Activated CD4-positive, alpha-beta T cell treated with anti-CD3 and anti-CD28 coated beads for 1 hour (primary cell): ENCODE results near the gene RLBP1.
"Not testable (repeated sequence)": the region's sequence is repeated elsewhere in the genome, so short reads cannot be mapped to it uniquely, and the experiment has no call there.

Experiments
- DNase-seq: peaks from one replicate; pipeline ENCODE4 v3.0.0-alpha.2; 2020

Gene RLBP1

DNA sequence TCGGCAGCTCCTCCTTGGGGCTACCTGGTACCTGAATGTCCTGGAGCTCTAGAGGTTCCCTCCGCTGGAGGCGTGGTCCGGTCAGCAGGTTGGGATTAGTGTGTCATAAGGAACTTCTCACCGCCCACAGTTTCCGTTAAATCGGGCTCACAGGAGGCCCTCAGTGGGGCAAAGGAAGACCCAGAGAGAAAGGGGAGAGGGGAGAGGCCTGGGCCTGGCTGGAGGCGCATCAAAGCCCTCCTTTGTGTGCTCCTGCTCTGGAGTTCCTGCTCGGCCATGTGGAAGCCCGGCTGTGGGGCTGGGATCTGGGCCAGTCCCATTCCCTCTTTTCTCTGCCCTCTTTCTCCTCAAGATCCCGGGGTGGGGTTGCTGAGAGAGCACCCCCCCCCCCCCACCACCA, at the start of gene RLBP1:
TSS of gene RLBP1 (minus strand) at position 37 of the 400 bp plus-strand sequence. CDS start 2,604 bp downstream, outside the sequence.
- DNase-seq = no peak

DNA sequence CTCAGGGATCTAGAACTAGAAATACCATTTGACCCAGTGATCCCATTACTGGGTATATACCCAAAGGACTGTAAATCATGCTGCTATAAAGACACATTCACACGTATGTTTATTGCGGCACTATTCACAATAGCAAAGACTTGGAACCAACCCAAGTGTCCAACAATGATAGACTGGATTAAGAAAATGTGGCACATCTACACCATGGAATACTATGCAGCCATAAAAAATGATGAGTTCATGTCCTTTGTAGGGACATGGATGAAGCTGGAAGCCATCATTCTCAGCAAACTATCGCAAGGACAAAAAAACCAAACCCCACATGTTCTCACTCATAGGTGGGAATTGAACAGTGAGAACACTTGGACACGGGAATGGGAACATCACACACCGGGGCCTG, 28.8 kb upstream of the RLBP1 start:
- DNase-seq = not testable (repeated sequence)

DNA sequence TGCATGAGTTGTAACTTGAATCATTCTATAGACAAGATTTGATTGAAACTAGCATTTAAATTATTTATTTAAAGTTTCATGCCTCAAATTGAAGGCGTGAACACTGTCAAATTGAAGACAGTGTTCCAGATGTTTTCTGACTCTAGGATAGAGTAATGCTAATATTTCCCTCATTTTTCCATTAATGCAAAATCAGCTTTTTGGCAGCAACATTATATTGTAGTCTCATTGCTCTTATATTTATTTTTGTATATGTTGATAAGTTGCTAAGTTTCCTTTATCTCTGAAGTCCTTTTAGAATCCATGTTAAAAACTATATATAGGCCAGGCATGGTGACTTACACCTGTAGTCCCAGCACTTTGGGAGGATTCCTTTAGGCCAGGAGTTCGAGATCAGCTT, 27.2 kb upstream of the RLBP1 start:
- DNase-seq = no peak

DNA sequence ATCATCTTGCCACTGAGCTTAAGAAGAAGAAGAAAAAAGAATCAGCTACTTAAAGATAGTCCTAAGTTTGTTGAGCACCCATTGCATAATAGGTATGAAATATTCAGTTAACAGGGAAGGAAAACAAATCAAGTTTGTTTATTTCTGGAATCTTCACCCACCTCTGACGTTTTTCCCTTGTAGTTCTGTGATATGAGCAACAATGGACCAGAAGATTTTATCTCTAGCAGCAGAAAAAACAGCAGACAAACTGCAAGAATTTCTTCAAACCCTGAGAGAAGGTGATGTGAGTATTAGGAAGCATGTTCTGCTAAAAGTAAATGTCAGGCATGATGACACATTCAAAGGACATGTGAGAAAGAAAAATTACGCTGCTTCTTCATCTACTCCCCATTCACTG, 26.1 kb upstream of the RLBP1 start:
- no peak for DNase-seq

DNA sequence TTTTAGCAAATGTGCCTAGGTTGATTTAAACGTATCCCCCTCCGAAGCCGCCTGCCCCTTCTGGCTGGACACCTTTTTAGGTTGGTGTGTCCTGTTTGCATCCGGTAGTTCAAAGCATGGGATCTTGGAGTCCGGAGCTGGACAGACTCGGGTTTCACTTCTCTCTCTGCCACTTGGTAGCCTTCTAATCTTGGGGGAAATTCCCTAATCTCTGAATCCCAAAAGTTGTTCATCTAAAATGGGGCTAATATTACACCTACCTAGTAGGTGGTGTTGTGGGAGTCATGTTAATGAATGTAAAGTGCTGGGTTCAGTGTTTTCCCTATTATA, 23.2 kb upstream of the RLBP1 start:
- no peak for DNase-seq

DNA sequence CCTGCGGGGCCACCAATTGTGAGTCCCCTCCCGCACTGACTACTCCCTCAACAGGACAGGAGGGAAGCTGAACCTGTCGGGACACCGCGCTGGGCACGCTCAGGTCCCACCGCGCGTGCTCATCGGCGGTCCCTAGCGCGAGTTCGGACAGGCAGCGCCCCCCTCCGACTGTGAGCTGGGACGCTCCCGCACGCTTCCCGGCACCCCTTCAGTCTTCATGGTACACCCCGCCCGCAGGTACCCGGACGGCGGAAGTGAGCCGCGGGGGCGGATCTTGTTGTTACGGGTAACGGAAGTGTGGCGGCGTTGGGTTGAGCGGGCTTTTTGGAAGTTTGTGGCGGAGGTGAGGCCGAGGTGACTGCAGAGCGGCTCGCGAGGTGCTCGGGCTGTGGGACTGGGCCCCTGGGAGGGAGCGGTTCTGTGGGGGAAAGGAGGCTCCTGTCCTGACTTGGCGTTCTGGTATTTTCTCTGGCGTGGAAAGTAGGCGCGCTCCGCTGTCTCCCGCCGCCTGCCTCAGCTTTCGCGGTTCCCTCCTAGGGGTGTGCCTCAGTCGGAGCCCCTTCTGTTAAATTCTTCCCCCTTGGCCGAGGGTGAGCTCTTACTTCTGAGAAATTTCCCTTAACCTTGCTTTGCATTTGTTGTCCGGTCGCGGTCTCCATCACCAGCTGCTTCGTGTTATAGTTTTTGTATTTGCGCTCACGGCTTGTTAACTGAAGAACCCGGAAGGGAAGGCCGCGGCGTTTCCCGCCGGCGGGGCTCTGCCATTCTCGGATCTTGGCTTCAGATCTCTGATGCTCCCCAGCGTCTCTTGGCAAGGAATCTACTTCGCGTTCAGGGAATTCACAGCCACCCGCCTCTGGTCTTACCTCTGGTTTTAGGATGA, 22.6 kb upstream of the RLBP1 start, which contains the start of gene FANCI:
TSS of gene FANCI (plus strand) at position 289 of the 883 bp plus-strand sequence. CDS start 3,669 bp downstream, outside the sequence.
- peak; percentile 91 for DNase-seq

DNA sequence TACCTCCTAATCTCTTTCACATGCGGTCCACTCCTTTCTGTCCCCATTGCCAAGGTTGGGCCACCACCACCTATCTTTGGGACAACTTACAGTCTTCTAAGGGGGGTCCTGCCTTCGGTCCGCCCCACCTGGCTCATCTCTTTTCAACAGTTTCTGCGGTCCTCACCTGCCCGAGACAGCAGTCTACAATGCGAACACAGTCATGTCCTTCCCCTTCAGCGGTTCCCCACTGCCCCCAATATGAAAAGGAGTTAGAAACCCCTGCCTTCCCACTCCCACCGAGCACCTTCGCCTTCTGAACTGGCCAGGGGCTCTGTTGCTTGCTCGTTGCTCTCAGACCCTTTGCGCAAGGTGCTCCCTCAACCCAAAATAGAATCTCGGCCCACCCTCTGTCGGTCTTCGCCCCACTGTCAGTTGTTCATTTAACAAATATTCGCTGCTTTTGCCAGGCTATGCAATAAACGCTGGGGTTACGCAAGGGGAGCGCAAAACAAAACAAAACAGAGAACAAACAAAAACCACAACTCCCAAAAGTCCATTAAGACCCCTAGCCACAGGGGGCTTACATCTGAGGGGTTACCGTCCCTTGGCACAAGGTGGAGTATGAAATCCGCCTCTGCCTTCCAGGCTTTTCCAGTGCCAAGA, 21.8 kb upstream of the RLBP1 start:
- no peak for DNase-seq

DNA sequence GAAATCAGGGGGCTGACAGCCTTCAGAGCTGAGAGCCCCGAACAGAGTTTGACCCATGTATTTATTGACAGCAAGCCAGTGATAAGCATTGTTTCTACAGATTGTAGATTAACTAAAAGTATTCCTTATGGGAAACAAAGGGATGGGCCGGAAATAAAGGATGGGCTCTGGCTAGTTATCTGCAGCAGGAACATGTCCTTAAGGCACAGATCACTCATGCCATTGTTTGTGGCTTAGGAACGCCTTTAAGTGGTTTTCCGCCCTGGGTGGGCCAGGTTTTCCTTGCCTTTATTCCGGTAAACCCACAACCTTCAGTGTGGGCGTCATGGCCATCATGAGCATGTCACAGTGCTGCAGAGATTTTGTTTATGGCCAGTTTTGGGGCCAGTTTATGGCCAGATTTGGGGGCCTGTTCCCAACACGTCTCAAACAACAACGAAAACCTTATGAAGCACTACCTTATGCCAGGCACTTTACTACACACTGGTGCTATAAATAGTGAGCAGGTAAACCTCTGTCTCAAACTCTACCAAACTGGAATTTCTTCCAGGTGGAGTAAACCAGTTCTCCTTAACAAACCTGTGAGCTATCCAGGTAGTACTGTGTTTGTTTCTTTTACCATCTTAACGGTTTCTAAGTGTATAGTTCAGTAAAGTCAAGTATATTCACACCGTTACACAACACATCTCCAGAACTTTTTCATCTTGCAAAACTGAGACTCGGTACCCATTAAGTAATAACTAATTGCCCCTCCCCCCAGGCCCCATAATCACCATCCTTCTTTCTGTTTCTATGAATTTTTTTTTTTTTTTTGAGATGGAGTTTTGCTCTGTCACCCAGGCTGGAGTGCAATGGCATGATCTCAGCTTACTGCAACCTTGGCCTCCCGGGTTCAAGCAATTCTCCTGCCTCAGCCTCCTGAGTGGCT, 18.8 kb upstream of the RLBP1 start:
- DNase-seq = not testable (repeated sequence)

DNA sequence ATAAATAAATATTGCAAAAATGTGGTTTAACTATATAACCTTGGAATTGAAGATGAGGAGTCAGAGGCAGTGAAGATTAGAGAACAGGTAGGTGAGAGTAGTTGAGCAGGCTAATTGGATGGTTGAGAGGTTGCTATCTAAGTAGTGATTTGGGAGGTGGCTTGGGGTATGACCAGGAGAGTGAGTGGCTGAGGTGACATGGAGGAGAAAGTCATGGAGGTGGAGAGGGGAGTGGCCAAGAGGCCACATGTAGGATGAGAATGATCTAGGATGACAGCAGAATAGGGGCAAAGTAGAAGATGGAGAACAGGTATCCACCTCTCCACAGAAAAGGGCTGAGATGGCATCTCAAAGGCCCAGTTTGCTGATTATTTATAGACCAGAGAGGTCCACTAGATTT, 10.5 kb upstream of the RLBP1 start:
- DNase-seq = no peak

DNA sequence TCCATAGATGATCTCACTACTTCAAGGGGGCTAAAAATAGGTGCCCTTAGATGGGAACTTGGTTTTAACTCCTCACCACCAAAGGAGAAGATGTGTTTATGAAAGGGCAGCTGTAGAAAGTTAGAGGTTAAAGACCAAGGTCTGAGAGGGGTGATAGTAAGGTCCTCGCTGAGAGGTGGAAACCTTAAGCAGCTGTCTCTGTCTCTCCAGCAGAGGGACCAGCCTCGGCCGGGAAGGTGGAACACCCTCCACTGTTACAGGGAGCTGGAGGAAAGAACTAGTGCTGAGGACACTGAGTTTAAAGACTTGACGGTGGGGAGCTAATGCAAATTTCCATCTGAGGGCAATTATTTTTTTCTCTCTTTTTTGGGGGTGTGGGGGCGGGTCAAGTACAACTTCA, 8.9 kb upstream of the RLBP1 start:
- no peak for DNase-seq

DNA sequence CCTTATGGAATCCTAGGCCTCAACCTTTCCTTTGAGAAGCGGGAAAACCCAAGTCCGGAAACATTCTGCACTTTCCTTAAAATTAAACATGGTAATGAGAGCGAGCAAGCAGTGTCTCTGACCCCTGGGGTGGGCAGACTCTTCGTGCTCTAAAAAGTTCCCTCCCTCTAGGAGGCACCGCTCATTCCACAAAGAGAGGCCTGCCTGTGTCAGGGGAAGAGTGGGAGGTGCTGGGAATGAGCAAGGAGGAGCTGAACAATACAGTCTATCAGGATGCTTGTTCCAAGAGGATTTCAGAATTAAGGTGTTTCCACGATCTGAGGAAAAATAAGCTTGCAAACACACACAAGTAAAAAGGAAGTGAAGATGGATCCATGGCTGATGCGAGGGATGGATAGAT, 6.0 kb upstream of the RLBP1 start:
- DNase-seq = no peak

DNA sequence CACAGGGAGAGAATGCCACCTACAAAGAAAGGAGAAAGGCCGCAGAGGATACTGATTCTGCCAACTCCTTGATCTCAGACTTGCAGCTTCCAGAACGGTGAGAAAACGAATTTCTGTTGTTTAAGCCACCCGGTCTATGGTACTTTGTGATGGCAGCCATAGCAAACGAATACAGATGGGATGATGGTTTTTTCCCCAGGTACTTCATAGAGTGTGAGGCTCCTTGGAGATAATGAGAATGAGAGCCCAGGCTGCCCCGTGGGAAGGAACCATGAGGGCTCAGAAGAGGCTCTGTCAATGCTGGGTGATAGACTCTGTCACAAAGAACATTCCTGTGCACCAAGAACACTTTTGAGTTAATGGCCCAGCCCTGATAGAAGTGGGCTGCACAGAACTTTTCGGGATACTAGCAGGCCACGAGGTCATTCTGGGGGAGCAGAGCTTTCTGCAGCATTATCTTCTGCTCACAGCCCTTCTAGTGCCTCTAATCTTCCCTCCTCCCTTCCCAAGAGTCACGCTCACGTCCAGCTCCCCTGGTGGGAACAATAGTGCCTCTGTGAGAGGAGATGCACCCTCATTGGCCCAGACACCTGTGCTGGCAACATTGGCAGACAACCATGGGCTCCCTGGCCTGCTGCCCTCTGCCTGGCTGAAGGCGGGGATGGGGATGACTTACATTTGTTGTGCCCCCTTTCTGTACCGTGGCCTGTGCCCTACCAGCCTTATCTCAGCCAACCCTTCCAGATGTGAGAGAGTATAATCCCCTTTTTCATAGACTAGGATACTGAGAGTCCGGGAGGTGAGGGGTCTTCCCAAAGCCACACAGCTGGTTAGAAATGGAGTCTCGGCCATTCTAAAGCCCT, 5.2 kb upstream of the RLBP1 start:
- DNase-seq = no peak

DNA sequence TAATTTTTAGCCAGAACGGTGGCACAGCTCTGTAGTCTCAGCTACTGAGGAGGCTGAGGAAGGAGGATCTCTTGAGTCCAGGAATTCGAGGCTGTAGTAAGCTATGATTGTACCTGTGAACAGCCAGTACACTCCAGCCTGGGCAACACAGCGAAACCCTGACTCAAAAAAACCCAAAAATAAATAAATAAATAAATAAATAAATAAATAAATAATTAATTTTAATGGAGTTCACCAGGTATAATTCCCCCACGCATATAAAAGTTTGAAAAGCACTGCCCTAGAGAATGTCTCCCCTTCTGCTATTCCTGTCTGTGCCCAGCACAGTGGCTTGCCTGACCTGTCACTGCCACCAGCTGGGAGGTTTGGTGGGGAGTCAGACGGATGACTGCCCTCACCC, 4.2 kb upstream of the RLBP1 start:
- no peak for DNase-seq

DNA sequence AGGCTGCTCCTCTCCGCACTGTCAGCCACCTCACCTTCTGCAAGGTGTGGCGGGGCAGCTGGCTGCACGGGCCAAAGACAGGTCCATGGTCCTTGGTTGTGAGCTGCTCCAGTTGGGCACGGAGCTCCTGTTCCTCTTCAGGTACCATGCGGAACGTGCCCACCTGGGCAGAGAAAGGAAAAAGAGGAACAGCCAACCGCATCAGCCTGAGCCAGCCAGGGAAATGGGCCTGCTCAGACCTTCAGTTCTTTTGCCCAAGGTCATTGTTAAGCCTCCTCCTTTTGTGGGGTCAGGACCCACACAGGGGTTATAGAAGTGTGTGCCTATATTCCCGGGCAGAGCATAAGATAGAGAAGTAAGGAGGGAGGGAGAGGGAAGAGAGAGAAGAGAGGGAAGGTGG, 2.8 kb downstream of the RLBP1 start:
- DNase-seq = no peak

DNA sequence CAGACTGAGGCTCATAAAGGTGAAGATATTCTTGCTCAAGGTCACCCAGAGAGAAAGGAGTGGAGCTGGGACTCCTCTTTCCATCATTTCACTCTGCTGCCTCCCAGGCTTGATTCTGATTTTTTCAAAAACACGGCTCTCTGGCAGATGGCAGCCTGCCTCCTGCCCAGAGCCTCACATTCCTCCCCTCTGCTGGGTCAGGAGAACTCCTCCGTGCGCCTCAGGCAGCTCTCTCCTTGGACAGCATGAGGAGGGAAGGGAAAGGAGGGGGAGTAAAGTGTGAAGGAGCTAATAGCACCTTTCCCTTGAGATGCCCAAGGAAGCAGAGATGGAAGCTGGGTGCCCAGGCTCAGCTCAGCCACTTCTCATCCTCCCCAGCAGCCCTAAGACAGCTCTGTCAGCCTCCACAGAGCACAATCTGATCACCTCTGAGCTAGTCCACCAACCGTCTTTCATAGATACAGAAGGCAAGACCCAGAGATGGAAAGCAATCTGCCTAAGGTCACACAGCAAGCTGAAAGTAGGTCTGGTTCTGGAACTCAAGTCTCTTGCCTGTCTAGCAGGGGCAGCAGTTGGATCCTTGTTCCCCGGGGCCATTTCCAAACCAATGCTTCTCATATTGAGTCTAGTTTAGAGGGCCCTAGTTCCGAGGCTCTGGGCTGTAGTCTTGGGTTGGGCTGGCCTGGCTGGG, 3.5 kb downstream of the RLBP1 start:
- no peak for DNase-seq

DNA sequence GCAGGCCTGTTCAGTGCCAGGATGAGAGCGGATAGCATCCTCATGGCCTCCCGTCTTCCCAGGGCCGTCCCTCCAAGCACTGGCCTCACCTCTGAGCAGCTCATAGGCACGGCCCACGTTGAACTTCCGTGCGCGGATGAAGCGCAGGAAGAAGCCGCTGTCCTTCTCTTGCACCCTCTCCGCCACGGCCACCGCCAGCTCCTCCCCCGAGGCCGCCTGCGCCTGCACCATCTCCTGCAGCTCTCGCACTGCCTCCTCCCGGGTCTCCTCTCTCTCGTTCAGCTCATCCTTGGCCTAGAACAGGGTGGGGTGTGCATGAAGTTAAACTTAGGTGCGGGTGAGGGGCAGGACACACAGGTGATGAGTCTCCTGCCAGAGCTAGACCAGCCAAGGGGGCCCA, 4.3 kb downstream of the RLBP1 start:
- DNase-seq = no peak

DNA sequence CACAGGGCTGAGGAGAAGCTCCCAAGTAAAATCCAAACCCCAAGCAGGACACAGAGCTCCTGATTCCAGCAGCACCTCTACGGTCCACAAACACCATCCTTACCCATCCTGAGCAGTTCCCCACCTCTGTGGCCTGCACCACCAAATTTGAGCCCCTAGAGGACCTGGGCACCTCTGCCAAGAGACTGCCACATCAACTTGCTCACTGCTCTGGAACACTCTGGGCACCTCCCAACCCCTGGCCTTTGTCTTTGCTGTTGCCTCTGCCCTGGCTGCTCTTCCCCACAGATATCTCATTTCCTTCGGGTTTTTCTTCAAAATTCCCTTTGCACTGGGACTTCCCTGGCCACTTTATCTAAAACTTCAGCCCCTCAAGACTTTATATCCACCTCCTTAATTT, 5.8 kb downstream of the RLBP1 start:
- no peak for DNase-seq

DNA sequence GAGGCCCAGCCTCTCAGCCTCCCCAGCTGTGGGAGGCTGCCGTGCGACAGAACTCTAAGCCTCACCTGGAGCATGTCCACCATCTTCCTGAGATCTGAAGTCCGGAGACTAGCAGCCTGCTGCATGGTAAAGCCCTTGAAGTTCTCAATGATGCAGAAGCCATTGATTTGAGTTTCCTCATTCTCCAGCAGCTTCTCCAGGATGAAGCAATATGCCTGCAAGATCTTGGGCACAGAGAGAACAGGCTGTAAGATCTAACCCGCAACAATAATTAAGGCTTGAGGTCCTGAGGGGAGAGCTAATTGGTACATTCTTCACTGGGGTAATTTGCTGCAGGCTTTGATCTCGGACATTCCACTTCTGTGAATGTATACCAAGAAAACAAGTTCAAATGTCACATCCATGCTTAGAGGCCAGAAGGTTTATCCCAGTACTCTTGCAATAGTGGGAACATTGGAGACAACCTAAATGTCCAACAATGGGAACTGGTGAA, 9.7 kb downstream of the RLBP1 start:
- no peak for DNase-seq

DNA sequence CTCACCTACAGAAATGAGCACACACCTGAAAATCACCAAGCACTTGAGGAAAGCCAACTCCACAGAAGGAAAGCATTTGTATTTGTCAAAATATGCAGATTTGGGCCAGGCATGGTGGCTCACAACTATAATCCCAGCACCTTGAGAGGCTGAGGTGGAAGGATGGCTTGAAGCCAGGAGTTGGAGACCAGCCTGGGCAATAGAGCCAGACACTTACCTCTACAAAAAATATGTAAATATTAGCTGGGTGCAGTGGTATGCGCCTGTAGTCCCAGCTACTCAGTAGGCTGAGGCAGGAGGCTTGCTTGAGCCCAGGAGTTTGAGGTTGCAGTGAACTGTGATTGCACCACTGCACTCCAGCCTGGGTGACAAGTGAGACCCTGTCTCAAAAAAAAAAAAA, 12.3 kb downstream of the RLBP1 start:
- DNase-seq = no peak

DNA sequence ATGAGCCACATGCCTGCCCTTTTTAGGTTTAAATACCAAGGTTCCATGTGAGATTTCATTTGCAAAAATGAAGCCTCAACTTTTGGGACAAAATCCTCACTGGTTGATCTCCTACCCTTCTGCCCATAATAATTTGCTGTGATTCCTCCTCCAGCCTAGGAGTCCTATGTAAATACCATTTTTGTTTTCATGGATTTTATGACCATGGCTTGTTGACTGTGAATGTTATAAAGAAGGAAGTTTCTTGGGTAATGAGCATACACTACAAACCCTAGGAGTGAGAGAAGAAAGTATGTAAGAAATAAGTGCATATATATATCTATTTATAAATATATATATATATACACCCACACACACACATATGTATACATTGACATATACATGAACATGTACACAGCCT, 13.1 kb downstream of the RLBP1 start:
- DNase-seq = no peak

DNA sequence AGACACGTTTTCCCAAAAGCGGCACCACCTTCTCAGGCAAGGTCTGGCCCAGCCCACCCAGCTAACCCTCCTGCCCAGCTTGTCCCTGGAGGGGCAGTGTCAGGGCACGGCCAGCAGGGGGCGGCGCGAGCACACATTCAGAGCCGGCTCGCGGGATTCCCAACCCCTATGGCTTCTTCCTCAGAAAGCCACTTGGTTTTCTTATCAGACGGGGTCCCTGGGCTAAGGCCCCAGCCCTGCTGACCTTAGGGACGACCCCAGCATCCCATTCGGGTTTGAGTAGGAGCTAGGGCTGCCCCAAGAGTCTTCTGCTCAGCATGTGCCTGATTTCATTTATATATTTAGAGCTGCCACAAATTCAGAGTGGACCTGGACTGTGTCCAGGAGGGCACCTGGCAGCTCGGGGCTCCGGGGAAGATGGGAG, 14.5 kb downstream of the RLBP1 start:
- peak; percentile 57 for DNase-seq
